WTC11 (cell line): ENCODE data around the gene CAMK2B.

Experiments used
- NR2C2 ChIP-seq: sonication (generic); formaldehyde crosslinking; IDR thresholded peaks from 2 replicates; pipeline ENCODE4 v1.8.0; 2022; ENCODE audit warnings: mild to moderate bottlenecking, missing genetic modification reagents
- TEAD4 ChIP-seq: sonication (generic); formaldehyde crosslinking; IDR thresholded peaks from 2 replicates; pipeline ENCODE4 v1.8.0; 2022; ENCODE audit warnings: mild to moderate bottlenecking, missing genetic modification reagents
- TF ChIP-seq, protein P1 (sequence below): sonication (generic); formaldehyde crosslinking; IDR thresholded peaks from 2 replicates; pipeline ENCODE4 v1.8.1; 2023; ENCODE audit warnings: mild to moderate bottlenecking, moderate library complexity, missing genetic modification reagents

DNA sequence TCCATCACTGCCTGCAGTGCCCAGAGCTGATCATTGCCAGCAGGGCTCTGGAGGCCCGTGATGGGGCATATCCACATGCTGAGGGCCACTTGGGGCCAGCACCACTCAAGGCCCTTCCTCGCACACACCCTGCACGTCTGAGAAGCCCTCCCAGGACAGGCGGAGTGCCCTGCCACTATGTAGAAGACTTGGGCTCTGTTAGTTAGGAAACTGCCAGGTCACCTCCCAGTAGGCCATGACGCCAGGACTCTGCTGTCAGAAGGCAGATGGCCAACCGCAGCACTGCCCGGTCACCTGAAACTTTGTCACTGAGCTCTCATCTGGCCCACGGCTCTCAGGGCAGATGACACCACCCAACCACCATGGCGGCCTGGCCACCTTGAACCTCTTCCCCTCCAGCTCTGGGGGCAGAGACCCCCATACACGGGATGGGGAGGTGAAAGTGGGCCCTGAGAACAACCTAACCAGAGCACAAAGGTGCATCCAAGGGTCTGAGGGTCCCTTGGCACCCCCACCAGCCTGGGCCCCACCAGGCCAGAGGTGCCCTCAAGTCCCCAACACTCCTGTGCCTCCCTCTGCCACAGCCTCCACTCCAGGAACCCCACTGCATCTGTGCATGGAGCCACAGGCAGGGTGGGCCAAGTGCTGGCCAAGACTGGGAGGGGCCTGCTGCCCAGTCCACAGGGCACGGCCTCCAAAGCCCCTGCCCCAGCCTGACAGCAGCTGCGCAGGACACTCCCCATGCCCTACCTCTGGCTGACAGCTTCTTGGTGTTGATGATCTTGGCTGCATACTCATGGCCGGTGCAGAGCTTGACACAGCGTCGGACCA, 41.8 kb downstream of the CAMK2B start:
- TF ChIP-seq TEAD4 (no peak), NR2C2 (no peak)
- TF ChIP-seq, protein P1, sequence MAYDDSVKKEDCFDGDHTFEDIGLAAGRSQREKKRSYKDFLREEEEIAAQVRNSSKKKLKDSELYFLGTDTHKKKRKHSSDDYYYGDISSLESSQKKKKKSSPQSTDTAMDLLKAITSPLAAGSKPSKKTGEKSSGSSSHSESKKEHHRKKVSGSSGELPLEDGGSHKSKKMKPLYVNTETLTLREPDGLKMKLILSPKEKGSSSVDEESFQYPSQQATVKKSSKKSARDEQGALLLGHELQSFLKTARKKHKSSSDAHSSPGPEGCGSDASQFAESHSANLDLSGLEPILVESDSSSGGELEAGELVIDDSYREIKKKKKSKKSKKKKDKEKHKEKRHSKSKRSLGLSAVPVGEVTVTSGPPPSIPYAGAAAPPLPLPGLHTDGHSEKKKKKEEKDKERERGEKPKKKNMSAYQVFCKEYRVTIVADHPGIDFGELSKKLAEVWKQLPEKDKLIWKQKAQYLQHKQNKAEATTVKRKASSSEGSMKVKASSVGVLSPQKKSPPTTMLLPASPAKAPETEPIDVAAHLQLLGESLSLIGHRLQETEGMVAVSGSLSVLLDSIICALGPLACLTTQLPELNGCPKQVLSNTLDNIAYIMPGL (CRISPR knock-in tag), result no peak
